ENCODE results near the gene CCDC89.

CCDC89 gene

GRCh38 chr11:85685820-85686459 lies at the start of gene CCDC89:
CCDC89 (minus strand) TSS chr11:85686195; CDS start chr11:85686130, 65 bp downstream.
- DNase-seq, result no peak

DNA sequence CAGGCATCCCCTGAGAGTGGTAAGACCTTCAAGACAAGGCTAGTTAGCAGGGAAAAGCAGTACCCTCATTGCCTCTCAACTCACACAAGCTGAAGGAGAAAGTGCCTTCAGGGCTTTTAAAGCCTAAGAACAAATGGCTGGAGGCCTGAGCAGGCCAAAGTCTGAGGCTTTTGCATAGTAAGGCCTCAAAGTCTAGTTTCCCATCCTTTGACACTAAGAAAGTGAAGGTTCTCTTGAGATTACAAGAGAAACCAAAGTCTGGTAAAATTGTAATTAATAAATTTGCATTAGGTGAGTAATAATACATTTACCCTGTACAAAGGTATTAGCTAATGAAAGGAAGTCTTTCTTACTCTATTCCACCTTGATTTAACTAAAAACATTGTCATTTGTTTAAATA lies 47.0 kb upstream of the CCDC89 start:
- DNase-seq, result no peak

DNA sequence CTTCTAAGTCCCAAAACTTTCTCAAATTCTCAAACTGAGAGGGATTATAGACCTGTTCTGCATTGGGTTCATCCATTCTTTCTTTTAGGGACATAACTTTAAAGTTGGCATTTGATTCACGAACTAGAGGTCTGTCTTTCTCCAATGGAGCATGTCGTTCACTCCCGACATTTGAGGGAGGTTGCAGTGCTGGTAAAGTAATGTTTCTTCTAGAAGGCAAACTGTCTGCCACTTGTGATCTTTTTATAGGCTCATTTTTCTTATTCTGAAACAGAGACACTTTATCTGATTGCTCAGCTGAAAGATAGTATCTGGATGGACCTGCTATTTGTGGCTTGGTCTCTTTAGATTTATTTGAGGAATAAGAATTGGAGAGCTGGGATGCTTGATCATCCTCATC lies 40.4 kb upstream of the CCDC89 start:
- no peak for DNase-seq

DNA sequence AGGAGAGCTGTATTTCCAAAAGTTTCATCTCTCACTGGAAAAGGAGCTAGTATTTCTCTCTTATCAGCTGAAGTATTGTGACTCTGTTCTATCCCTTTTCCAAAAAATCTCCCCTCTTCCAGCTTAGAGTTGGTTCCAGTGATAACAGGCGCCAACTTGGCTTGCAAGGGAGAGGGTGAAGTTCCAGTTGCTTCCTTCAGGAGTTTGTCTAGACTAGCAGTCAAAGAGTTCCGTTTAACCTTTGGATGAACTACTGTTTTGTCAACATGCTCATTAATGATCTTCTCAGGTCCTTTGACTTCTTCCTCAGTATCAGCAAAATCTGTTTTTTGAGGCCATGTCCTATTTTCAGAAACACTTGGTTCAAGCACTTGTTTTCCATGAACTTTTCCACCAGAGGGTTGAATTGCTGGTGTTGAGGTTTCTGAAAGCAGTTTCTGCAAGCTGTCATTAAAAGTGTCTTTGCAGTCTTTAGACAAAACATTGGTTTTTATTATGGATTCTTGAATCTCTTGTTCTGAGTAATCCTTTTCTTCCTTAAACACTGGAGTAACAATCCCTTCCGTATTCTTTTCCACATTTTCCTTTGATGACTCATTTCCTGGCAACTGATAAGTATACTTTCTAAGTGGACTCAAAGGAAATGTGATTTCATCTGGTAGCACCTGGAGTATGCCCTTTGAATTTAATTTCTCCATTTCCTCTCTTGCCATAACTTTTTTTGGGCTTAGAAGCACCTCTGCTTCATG lies 39.7 kb upstream of the CCDC89 start:
- DNase-seq, result no peak

GRCh38 chr11:85724748-85725465 lies 38.9 kb upstream of the CCDC89 start:
- no peak for DNase-seq

DNA sequence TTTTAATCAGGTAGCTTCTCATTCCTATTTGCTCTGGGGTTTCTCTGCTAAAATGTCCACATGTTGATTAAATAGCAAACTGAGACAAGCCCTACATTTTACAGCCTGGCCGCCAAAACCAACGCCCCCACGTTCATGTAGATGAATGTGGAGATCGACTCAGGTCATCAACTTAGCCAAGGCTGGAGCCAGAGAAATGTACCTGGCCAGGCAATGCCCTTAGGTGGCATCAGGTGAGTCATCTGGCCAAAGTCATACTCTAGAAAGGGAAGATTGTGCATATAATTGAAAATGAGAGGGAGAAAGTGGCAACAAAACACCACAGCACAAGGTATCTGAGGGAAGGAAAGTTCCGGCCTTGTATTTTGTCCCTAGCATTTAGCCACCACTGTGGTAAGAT lies 37.1 kb upstream of the CCDC89 start:
- no peak for DNase-seq

- DNase-seq, result no peak
Measured at GRCh38 chr11:85721191-85721590, 35.2 kb upstream of the CCDC89 start.

GRCh38 chr11:85718991-85719807 lies 33.2 kb upstream of the CCDC89 start:
- DNase-seq, result no peak

- DNase-seq, result no peak
Measured at GRCh38 chr11:85718126-85718943, 32.3 kb upstream of the CCDC89 start.

- no peak for DNase-seq
Measured at GRCh38 chr11:85717429-85717828, 31.4 kb upstream of the CCDC89 start.

DNA sequence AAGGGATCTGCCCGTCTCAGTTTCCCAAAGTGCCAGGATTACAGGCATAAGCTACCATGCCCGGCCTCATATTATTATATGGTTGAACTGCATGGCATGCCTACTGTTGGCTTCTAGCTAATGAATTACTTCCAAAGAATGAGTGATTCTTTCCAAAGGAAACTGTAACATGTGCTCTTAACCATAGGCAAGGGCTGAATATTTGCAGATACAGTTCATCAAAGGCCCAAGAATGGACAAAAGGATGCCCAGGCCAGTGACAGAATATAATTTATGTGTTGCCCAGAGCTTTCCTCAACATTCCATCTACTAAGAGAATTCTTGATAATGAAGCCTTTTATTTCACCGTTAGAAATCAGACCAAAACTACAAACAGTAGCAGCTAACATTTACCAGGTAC lies 27.0 kb upstream of the CCDC89 start:
- DNase-seq, result no peak

- DNase-seq, result no peak
Measured at GRCh38 chr11:85710917-85711316, 24.9 kb upstream of the CCDC89 start.

GRCh38 chr11:85709941-85710702 lies 24.1 kb upstream of the CCDC89 start:
- no peak for DNase-seq

DNA sequence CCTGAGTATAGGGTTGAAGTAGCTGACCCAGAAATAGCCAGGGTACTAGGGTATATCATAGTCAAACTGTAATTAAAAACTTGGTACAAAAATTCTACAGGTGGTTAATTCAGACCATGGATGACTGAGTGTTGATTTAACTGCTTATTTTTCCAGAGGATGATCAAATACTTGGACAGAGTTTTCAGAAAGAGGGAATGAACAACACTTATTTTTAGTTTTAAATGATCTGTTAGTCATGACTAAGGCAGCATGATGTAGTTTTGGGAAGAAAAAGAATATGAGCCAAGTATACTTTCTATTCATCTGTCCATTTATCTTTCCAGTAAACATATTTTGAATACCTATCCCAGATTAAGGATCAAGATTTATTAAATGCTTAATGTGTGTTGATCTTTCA lies 19.8 kb upstream of the CCDC89 start:
- no peak for DNase-seq

DNA sequence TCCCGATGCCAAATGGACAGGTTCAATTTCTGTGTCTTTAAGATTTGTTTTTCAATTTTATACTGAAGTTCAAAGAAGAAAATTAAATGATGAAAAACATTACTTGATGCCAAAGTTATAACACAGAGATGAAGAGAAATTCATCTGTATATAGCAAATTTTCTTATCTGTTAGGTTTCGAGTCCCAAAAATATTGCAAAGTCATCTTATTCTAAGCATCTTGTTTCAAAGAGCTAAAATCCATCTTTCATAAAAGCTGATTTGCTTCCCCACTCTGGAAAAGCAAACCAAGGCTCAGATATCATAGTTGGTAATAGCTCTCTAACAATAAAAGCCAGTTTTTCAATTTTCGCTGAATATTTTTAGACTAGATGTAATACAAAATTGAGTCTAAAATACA lies 19.0 kb upstream of the CCDC89 start:
- DNase-seq, result no peak

DNA sequence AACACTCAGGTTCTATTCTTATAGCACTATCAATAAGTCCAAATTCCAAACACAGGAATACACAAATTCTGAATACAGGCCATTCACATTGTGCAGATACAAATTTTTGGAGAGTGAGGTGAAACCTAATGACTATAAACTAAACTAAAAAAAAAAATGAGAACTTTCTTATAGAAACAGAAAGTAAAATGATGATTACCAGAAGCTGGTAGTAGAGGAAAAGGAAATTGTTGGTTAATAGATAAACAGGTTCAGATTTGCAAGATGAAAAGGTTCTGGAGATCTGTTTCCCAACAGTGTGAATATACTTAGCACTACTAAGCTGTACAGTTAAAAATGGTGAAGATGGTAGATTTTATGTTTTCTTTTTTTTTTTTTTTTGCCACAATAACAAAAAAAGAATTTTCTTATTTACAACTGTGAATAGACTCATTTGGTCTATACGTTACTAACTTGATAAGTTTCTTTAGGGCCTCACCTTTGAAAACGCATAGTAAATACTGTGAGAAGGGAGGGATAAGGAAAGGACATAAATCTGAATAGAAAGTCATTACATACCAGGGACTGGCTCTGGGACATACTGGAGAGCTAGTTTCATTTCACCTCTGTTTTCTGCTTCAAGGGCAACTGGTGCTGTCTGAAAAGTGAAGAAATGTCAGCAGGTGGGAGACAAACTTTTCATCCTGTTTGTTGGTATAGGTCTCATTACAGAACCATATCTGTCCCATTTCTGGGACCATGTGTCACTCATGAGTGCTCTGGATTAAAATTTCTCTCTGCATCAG lies 14.2 kb upstream of the CCDC89 start:
- DNase-seq, result no peak

GRCh38 chr11:85698195-85698594 lies 12.2 kb upstream of the CCDC89 start:
- DNase-seq, result no peak

GRCh38 chr11:85697747-85698146 lies 11.8 kb upstream of the CCDC89 start:
- DNase-seq, result no peak

GRCh38 chr11:85695546-85695945 lies 9.6 kb upstream of the CCDC89 start:
- DNase-seq, result no peak

GRCh38 chr11:85694385-85694980 lies 8.5 kb upstream of the CCDC89 start:
- no peak for DNase-seq
